ENCODE measurements around the gene NKPD1.

DNA sequence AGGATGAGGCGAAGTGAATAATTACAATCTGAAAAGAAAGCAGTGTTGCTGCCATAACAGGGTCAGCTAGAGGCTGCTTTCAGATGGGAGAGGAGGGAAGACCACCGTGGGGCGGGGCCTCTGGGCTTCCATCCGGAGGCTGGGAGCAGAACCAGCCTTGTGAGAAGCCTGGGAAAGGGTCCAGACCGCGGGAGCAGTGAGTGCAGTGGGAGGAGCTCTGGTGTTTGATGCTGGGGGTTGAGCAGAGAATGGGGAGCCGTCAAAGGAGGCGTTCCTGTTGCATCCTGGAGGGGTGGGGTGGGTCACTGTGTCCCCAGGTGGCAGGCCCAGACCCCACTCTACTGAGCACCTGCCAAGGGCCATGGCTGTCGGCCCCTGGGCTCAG, 18.1 kb downstream of the NKPD1 start:
- TF ChIP-seq POLR2A (IDR thresholded peaks at IDR 0.05; ENCODE audit: low read depth, low read length): 0 out of 2 replicates have a peak, but pooled peaks have one; percentile 2
- no peak for TF ChIP-seq CREB1 (IDR thresholded peaks at IDR 0.05; ENCODE audit: low read depth)
- TF ChIP-seq, protein P1, sequence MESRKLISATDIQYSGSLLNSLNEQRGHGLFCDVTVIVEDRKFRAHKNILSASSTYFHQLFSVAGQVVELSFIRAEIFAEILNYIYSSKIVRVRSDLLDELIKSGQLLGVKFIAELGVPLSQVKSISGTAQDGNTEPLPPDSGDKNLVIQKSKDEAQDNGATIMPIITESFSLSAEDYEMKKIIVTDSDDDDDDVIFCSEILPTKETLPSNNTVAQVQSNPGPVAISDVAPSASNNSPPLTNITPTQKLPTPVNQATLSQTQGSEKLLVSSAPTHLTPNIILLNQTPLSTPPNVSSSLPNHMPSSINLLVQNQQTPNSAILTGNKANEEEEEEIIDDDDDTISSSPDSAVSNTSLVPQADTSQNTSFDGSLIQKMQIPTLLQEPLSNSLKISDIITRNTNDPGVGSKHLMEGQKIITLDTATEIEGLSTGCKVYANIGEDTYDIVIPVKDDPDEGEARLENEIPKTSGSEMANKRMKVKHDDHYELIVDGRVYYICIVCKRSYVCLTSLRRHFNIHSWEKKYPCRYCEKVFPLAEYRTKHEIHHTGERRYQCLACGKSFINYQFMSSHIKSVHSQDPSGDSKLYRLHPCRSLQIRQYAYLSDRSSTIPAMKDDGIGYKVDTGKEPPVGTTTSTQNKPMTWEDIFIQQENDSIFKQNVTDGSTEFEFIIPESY (IDR thresholded peaks at IDR 0.05): no peak
